Fibroblast of the aortic adventitia (primary cell): ENCODE results near the gene SPP1. TPM values are rescaled to one million over a fixed set of nuclear protein-coding genes. Genes with fewer than 3 reads are reported as not detected.
"Not testable (repeated sequence)": the region's sequence is repeated elsewhere in the genome, so short reads cannot be mapped to it uniquely, and the experiment has no call there.

Experiments
- DNase-seq: peaks from one replicate; pipeline ENCODE4 v3.0.0-alpha.2; 2010; ENCODE audit warnings: low read depth
- H3K4me3 ChIP-seq: 2 replicates; pipeline ENCODE4 v1.5.1; 2011; ENCODE audit warnings: low read depth, mild to moderate bottlenecking, control low read depth, low read length, moderate library complexity
- total RNA-seq: library from RNA; depleted of rRNA; stranded (reverse); fragments of >200 nt; gene quantifications from 2 replicates; pipeline ENCODE4 v1.2.3, GENCODE V29; 2012; ENCODE audit warnings: low replicate concordance
- TF ChIP-seq, protein P1 (sequence below): IDR thresholded peaks from 2 replicates; pipeline ENCODE4 v1.5.1; 2011; ENCODE audit warnings: mild to moderate bottlenecking, low read length, control low read depth, inconsistent platforms; ENCODE audit not compliant: insufficient read depth

The SPP1 gene
- total RNA-seq, 1 donor = 0.72 TPM

DNA sequence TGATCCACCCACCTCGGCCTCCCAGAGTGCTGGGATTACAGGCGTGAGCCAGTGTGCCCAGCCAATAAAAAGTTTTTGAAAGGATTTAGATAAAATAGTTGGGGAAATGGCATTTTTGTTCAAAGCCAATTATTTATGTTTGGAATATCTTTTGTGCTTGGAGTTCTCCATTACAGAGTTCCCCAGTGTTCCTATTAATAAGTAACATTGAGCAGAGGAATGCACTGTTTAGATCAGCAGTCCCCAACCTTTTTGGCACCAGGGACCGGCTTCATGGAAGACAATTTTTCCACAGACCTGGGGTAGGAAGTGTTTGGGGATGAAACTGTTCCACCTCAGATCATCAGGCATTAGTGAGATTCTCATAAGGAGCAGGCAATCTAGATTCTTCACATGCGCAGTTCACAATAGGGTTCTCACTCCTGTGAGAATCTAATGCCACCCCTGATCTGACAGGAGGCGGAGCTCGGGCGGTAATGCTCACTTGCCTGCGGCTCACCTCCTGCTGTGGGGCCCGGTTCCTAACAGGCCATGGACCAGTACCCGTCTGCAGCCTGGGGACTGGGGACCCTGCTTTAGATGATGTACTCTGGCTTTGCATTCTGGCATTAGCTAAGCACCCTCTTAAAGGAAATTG lies 40.3 kb downstream of the SPP1 start:
- no peak overlapping the region for H3K4me3 ChIP-seq
- TF ChIP-seq, protein P1, sequence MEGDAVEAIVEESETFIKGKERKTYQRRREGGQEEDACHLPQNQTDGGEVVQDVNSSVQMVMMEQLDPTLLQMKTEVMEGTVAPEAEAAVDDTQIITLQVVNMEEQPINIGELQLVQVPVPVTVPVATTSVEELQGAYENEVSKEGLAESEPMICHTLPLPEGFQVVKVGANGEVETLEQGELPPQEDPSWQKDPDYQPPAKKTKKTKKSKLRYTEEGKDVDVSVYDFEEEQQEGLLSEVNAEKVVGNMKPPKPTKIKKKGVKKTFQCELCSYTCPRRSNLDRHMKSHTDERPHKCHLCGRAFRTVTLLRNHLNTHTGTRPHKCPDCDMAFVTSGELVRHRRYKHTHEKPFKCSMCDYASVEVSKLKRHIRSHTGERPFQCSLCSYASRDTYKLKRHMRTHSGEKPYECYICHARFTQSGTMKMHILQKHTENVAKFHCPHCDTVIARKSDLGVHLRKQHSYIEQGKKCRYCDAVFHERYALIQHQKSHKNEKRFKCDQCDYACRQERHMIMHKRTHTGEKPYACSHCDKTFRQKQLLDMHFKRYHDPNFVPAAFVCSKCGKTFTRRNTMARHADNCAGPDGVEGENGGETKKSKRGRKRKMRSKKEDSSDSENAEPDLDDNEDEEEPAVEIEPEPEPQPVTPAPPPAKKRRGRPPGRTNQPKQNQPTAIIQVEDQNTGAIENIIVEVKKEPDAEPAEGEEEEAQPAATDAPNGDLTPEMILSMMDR = no peak
- no peak for DNase-seq

- peak; percentile 98 for DNase-seq
- H3K4me3 ChIP-seq = no peak overlapping the region
- TF ChIP-seq, protein P1 = no peak
Measured at GRCh38 chr4:88017516-88018297, 42.2 kb downstream of the SPP1 start.

GRCh38 chr4:88018466-88018865 lies 43.0 kb downstream of the SPP1 start:
- TF ChIP-seq, protein P1 = no peak
- peak; percentile 91 for DNase-seq
- H3K4me3 ChIP-seq = peak overlapping the region; percentile 42

- DNase-seq = peak; percentile 14
- TF ChIP-seq, protein P1 = no peak
- H3K4me3 ChIP-seq = no peak overlapping the region
Measured at GRCh38 chr4:88021824-88022223, 46.3 kb downstream of the SPP1 start.

DNA sequence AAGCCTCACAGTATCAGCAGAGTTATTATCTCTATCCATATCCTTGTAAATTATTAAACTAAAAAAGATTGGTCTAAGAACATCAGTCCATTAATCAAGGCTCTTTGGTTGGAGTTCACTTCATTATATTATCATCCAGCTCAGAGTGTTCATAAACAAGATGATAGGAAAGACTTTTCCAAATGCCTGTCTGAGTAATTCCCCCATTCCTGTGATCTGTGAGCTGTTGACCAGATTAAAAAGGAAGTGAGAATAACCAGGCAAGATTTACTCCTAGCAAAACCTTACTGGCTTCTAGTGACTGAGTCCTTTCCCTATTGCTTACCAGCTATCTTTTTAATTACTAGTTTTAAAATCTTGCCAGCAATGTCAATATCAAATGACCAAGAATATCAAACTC lies 46.8 kb downstream of the SPP1 start:
- no peak overlapping the region for H3K4me3 ChIP-seq
- TF ChIP-seq, protein P1 = no peak
- no peak for DNase-seq

DNA sequence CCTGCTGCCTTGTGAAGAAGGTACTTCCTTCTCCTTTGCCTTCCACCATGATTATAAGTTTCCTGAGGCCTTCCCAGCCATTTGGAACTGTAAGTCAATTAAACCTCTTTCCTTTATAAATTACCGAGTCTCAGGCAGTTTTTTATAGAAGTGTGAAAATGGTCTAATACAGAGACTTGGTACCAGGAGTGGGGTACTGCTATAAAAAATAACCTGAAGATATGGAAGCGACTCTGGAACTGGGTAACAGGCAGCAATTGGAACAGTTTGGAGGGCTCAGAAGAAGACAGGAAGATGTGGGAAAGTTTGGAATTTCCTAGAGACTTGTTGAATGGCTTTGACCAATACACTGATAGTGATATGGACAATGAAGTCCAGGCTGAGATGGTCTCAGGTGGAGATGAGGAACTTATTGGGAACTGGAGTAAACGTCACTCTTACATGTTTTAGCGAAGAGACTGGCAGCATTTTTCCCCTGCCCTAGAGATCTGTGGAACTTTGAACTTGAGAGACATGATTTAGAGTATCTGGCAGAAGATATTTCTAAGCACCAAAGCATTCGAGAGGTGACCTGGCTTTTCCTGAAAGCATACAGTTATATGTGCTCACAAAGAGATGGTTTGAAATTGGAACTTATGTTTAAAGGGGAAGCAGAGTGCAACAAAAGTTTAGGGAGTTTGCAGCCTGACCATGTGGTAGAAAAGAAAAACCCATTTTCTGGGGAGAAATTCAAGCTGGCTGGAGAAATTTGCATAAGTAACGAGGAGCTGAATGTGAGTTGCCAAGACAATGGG lies 50.6 kb downstream of the SPP1 start:
- not testable (repeated sequence) for H3K4me3 ChIP-seq, DNase-seq
